Measurements from ENCODE around the gene DNAH10. TPM values are rescaled to one million over a fixed set of nuclear protein-coding genes. Genes with fewer than 3 reads are reported as not detected.

The DNAH10 gene
- total and polyA plus RNA-seq, 2 of the 13 experiments (the other 11 are each of a cell fraction or from before 2014, with no cell fraction given), result 0.01 to 0.02 TPM

- TF ChIP-seq KAT8 (CRISPR knock-in tag; IDR thresholded peaks at IDR 0.05), result no peak; the same call in 1 of the 2 replicates
- TF ChIP-seq ZNF329 (CRISPR knock-in tag; IDR thresholded peaks at IDR 0.05; ENCODE audit: low read depth), result peak; percentile 15; the same call in 1 of the 2 replicates
- TF ChIP-seq HNRNPK (IDR thresholded peaks at IDR 0.05; ENCODE audit: low read depth, low read length, poor library complexity, severe bottlenecking), result peak; percentile 28
- TF ChIP-seq KDM2A (CRISPR knock-in tag; IDR thresholded peaks at IDR 0.05; ENCODE audit: borderline replicate concordance, low read depth), result peak; percentile 69
- TF ChIP-seq PAXIP1 (CRISPR knock-in tag; conservative IDR thresholded peaks at IDR 0.05), result peak; percentile 45; the same call in 1 of the 2 replicates
- no peak for TF ChIP-seq ZFP37 (CRISPR knock-in tag; IDR thresholded peaks at IDR 0.05; ENCODE audit: borderline replicate concordance)
- TF ChIP-seq TCF7L2 (IDR thresholded peaks at IDR 0.05; ENCODE audit: low read depth, low read length), result no peak
- TF ChIP-seq ZFP90 (CRISPR knock-in tag; IDR thresholded peaks at IDR 0.05; ENCODE audit: borderline replicate concordance), result no peak
- peak; percentile 59 for TF ChIP-seq RAD21 (CRISPR knock-in tag; IDR thresholded peaks at IDR 0.05)
- TF ChIP-seq LCORL (IDR thresholded peaks at IDR 0.05), result no peak
- peak; percentile 48; the same call in 1 of the 2 replicates for TF ChIP-seq LCORL (CRISPR knock-in tag; IDR thresholded peaks at IDR 0.05)
- peak; percentile 10 for TF ChIP-seq YY1 (IDR thresholded peaks at IDR 0.05; ENCODE audit: insufficient read depth, insufficient replicate concordance, low read depth, low read length)
- no peak for TF ChIP-seq ZNF343 (CRISPR knock-in tag; IDR thresholded peaks at IDR 0.05)
- TF ChIP-seq ZNF850 (CRISPR knock-in tag; conservative IDR thresholded peaks at IDR 0.05), result no peak
- 0 out of 2 replicates have a peak, but pooled peaks have one; percentile 46 for TF ChIP-seq ZSCAN21 (CRISPR knock-in tag; IDR thresholded peaks at IDR 0.05; ENCODE audit: borderline replicate concordance)
- TF ChIP-seq ZNF143 (CRISPR knock-in tag; IDR thresholded peaks at IDR 0.05), result peak; percentile 74
- no peak for TF ChIP-seq IRF1 (CRISPR knock-in tag; IDR thresholded peaks at IDR 0.05; ENCODE audit: low read depth)
- TF ChIP-seq, protein P1, sequence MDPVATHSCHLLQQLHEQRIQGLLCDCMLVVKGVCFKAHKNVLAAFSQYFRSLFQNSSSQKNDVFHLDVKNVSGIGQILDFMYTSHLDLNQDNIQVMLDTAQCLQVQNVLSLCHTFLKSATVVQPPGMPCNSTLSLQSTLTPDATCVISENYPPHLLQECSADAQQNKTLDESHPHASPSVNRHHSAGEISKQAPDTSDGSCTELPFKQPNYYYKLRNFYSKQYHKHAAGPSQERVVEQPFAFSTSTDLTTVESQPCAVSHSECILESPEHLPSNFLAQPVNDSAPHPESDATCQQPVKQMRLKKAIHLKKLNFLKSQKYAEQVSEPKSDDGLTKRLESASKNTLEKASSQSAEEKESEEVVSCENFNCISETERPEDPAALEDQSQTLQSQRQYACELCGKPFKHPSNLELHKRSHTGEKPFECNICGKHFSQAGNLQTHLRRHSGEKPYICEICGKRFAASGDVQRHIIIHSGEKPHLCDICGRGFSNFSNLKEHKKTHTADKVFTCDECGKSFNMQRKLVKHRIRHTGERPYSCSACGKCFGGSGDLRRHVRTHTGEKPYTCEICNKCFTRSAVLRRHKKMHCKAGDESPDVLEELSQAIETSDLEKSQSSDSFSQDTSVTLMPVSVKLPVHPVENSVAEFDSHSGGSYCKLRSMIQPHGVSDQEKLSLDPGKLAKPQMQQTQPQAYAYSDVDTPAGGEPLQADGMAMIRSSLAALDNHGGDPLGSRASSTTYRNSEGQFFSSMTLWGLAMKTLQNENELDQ (CRISPR knock-in tag; IDR thresholded peaks at IDR 0.05; ENCODE audit: borderline replicate concordance), result no peak
Observed at GRCh38 chr12:123972457-123973401, 210.6 kb downstream of the DNAH10 start, which contains the start of the genes CCDC92 and ZNF664 (continued).
